Activated naive CD4-positive, alpha-beta T cell (primary cell): ENCODE results near the gene CEP89.
"Not testable (repeated sequence)": the region's sequence is repeated elsewhere in the genome, so short reads cannot be mapped to it uniquely, and the experiment has no call there.

Experiments used
- DNase-seq, 4 experiments: peaks; one replicate each; lab custom pipeline; 2025; lab: John Stamatoyannopoulos, UW

The CEP89 gene

GRCh38 chr19:32966750-32967149 lies 5.0 kb downstream of the CEP89 start:
- DNase-seq: no peak

GRCh38 chr19:32945260-32945659 lies 26.5 kb downstream of the CEP89 start:
- DNase-seq: no peak

- not testable (repeated sequence) for DNase-seq
These were observed 30.5 kb downstream of the CEP89 start for GRCh38 chr19:32941273-32941672.

- DNase-seq: no peak
These were observed 35.7 kb downstream of the CEP89 start for GRCh38 chr19:32936065-32936464.

- DNase-seq: no peak
These were observed 36.1 kb downstream of the CEP89 start for GRCh38 chr19:32935629-32936028.

GRCh38 chr19:32933571-32933970 lies 38.2 kb downstream of the CEP89 start:
- DNase-seq: no peak

GRCh38 chr19:32930567-32930966 lies 41.2 kb downstream of the CEP89 start:
- DNase-seq: no peak

- no peak for DNase-seq
These were observed 43.0 kb downstream of the CEP89 start for GRCh38 chr19:32928806-32929205.

- DNase-seq: no peak
These were observed 47.6 kb downstream of the CEP89 start for GRCh38 chr19:32924200-32924599.

- no peak for DNase-seq
These were observed 50.1 kb downstream of the CEP89 start for GRCh38 chr19:32921624-32922023.

GRCh38 chr19:32919365-32919764 lies 52.4 kb downstream of the CEP89 start:
- DNase-seq: no peak

- no peak for DNase-seq
These were observed 54.2 kb downstream of the CEP89 start for GRCh38 chr19:32917616-32917996.

- no peak for DNase-seq
These were observed 54.7 kb downstream of the CEP89 start for GRCh38 chr19:32916969-32917615.

GRCh38 chr19:32914879-32915660 lies 56.7 kb downstream of the CEP89 start:
- no peak for DNase-seq

- no peak for DNase-seq
These were observed 60.3 kb downstream of the CEP89 start for GRCh38 chr19:32911467-32911866.

GRCh38 chr19:32910874-32911273 lies 60.9 kb downstream of the CEP89 start:
- DNase-seq: no peak

- no peak for DNase-seq
These were observed 61.7 kb downstream of the CEP89 start for GRCh38 chr19:32910094-32910493.

- DNase-seq: no peak
These were observed 62.5 kb downstream of the CEP89 start for GRCh38 chr19:32909257-32909656.

GRCh38 chr19:32908641-32909190 lies 63.0 kb downstream of the CEP89 start:
- DNase-seq: no peak

GRCh38 chr19:32902448-32902847 lies 69.3 kb downstream of the CEP89 start:
- DNase-seq: no peak

GRCh38 chr19:32901504-32902161 lies 70.1 kb downstream of the CEP89 start:
- no peak for DNase-seq

GRCh38 chr19:32896516-32897214 lies 75.1 kb downstream of the CEP89 start:
- no peak for DNase-seq
